Panc1 (cell line): ENCODE data around the gene IGF1R.

Source experiments
- POLR2AphosphoS5 ChIP-seq: IDR thresholded peaks from 2 replicates; pipeline ENCODE4 v1.6.1; 2012; ENCODE audit warnings: mild to moderate bottlenecking, low read depth, low read length, moderate library complexity
- TF ChIP-seq, protein P1 (sequence below): fragments of 450-650 bp; IDR thresholded peaks from 2 replicates; pipeline ENCODE4 v1.5.1; 2017; ENCODE audit warnings: mild to moderate bottlenecking

DNA sequence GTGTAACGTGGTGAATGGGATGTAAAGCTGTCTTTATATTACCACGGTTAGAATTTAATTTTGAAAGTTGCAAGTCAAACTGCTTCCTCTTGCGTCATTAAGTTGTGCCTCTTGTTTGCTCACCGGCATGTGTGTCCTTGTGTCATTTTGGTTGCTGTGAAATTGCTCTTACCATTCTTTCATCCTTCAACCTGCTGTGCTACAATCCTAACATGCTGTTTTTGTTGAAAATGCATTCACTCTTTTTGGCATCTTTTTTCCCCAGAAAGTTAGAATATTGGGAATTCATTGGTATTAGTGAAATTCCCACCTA, 194.6 kb downstream of the IGF1R start:
- TF ChIP-seq POLR2AphosphoS5: no peak
- TF ChIP-seq, protein P1, sequence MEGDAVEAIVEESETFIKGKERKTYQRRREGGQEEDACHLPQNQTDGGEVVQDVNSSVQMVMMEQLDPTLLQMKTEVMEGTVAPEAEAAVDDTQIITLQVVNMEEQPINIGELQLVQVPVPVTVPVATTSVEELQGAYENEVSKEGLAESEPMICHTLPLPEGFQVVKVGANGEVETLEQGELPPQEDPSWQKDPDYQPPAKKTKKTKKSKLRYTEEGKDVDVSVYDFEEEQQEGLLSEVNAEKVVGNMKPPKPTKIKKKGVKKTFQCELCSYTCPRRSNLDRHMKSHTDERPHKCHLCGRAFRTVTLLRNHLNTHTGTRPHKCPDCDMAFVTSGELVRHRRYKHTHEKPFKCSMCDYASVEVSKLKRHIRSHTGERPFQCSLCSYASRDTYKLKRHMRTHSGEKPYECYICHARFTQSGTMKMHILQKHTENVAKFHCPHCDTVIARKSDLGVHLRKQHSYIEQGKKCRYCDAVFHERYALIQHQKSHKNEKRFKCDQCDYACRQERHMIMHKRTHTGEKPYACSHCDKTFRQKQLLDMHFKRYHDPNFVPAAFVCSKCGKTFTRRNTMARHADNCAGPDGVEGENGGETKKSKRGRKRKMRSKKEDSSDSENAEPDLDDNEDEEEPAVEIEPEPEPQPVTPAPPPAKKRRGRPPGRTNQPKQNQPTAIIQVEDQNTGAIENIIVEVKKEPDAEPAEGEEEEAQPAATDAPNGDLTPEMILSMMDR: no peak
